Liver (tissue), 3 donors: ENCODE results near the gene TRIM14.

ENCODE experiments used
- EGR1 ChIP-seq, 2 donors: IDR thresholded peaks; 2 replicates each; pipeline ENCODE4 v1.6.1; 2016 to 2018; ENCODE audit warnings: antibody characterized with exemption in 2 of 2, low read depth in 2 of 2
- RXRA ChIP-seq, 2 donors: IDR thresholded peaks; 2 replicates each; pipeline ENCODE4 v1.6.1; 2017 to 2018; ENCODE audit warnings: antibody characterized with exemption in 2 of 2, mild to moderate bottlenecking in 1 of 2
- TAF1 ChIP-seq: conservative IDR thresholded peaks from 2 replicates; pipeline ENCODE4 v1.6.1; 2016; ENCODE audit warnings: antibody characterized with exemption, mild to moderate bottlenecking
- TF ChIP-seq, protein P1 (sequence below): fragments of 150-350 bp; IDR thresholded peaks from 2 replicates; pipeline ENCODE4 v1.5.1; 2017; ENCODE audit warnings: improper control_type of control experiment, low read depth, low read length; ENCODE audit not compliant: missing input control
- TF ChIP-seq, protein P2 (sequence below): IDR thresholded peaks from 2 replicates; pipeline ENCODE4 v1.6.1; 2016; ENCODE audit warnings: antibody characterized with exemption, mild to moderate bottlenecking
- TF ChIP-seq, protein P3 (sequence below): IDR thresholded peaks from 2 replicates; pipeline ENCODE4 v1.6.1; 2016; ENCODE audit warnings: antibody characterized with exemption
- TF ChIP-seq, protein P4 (sequence below): IDR thresholded peaks from 2 replicates; pipeline ENCODE4 v1.6.1; 2016; ENCODE audit warnings: antibody characterized with exemption
- donor health status: healthy.
- donor health status: healthy.

DNA sequence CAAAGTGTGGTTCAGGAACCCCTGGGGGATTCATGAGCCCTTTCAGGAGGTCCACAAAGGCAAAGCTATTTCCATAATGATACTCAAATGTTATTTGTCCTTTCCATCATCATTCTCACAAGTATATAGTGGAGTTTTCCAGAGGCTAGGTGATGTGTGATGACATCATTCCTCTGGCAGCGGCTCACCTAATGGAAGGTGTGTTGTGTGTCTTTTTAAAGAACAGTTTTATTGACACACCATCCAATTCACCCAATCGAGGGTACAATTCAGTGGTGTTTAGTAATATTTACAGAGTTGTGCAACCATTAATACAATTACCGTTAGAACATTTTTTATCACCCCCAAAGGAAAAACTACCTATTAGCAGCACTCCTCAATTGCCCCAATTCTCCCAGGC, 52.8 kb downstream of the TRIM14 start:
- TF ChIP-seq TAF1 (no peak), EGR1 (IDR thresholded peaks at IDR 0.05; ENCODE audit: low read depth in 2 of 2) (no peak), RXRA (IDR thresholded peaks at IDR 0.05) (peak in 1 of 2 donors; percentile 56)
- TF ChIP-seq, protein P1, sequence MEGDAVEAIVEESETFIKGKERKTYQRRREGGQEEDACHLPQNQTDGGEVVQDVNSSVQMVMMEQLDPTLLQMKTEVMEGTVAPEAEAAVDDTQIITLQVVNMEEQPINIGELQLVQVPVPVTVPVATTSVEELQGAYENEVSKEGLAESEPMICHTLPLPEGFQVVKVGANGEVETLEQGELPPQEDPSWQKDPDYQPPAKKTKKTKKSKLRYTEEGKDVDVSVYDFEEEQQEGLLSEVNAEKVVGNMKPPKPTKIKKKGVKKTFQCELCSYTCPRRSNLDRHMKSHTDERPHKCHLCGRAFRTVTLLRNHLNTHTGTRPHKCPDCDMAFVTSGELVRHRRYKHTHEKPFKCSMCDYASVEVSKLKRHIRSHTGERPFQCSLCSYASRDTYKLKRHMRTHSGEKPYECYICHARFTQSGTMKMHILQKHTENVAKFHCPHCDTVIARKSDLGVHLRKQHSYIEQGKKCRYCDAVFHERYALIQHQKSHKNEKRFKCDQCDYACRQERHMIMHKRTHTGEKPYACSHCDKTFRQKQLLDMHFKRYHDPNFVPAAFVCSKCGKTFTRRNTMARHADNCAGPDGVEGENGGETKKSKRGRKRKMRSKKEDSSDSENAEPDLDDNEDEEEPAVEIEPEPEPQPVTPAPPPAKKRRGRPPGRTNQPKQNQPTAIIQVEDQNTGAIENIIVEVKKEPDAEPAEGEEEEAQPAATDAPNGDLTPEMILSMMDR, result no peak
- TF ChIP-seq, protein P2, sequence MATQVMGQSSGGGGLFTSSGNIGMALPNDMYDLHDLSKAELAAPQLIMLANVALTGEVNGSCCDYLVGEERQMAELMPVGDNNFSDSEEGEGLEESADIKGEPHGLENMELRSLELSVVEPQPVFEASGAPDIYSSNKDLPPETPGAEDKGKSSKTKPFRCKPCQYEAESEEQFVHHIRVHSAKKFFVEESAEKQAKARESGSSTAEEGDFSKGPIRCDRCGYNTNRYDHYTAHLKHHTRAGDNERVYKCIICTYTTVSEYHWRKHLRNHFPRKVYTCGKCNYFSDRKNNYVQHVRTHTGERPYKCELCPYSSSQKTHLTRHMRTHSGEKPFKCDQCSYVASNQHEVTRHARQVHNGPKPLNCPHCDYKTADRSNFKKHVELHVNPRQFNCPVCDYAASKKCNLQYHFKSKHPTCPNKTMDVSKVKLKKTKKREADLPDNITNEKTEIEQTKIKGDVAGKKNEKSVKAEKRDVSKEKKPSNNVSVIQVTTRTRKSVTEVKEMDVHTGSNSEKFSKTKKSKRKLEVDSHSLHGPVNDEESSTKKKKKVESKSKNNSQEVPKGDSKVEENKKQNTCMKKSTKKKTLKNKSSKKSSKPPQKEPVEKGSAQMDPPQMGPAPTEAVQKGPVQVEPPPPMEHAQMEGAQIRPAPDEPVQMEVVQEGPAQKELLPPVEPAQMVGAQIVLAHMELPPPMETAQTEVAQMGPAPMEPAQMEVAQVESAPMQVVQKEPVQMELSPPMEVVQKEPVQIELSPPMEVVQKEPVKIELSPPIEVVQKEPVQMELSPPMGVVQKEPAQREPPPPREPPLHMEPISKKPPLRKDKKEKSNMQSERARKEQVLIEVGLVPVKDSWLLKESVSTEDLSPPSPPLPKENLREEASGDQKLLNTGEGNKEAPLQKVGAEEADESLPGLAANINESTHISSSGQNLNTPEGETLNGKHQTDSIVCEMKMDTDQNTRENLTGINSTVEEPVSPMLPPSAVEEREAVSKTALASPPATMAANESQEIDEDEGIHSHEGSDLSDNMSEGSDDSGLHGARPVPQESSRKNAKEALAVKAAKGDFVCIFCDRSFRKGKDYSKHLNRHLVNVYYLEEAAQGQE, result peak; percentile 41
- TF ChIP-seq, protein P3, sequence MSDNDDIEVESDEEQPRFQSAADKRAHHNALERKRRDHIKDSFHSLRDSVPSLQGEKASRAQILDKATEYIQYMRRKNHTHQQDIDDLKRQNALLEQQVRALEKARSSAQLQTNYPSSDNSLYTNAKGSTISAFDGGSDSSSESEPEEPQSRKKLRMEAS, result no peak
- TF ChIP-seq, protein P4, sequence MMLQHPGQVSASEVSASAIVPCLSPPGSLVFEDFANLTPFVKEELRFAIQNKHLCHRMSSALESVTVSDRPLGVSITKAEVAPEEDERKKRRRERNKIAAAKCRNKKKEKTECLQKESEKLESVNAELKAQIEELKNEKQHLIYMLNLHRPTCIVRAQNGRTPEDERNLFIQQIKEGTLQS, result peak; percentile 42
